Measurements from ENCODE around the gene SEMA4D.

The SEMA4D gene

GRCh38 chr9:89444925-89445765 lies 52.8 kb downstream of the SEMA4D start:
- no peak overlapping the region for H3K4me3 ChIP-seq (ENCODE audit: control insufficient read depth, low read depth, low read length)
- no peak for TF ChIP-seq CTCF (conservative IDR thresholded peaks at IDR 0.05; ENCODE audit: control insufficient read depth, insufficient read depth, low read depth, low read length)
- no peak for DNase-seq (ENCODE audit: low read depth)

GRCh38 chr9:89444274-89444673 lies 53.6 kb downstream of the SEMA4D start:
- DNase-seq (ENCODE audit: low read depth) = no peak
- H3K4me3 ChIP-seq (ENCODE audit: control insufficient read depth, low read depth, low read length) = no peak overlapping the region
- no peak for TF ChIP-seq CTCF (conservative IDR thresholded peaks at IDR 0.05; ENCODE audit: control insufficient read depth, insufficient read depth, low read depth, low read length)

DNA sequence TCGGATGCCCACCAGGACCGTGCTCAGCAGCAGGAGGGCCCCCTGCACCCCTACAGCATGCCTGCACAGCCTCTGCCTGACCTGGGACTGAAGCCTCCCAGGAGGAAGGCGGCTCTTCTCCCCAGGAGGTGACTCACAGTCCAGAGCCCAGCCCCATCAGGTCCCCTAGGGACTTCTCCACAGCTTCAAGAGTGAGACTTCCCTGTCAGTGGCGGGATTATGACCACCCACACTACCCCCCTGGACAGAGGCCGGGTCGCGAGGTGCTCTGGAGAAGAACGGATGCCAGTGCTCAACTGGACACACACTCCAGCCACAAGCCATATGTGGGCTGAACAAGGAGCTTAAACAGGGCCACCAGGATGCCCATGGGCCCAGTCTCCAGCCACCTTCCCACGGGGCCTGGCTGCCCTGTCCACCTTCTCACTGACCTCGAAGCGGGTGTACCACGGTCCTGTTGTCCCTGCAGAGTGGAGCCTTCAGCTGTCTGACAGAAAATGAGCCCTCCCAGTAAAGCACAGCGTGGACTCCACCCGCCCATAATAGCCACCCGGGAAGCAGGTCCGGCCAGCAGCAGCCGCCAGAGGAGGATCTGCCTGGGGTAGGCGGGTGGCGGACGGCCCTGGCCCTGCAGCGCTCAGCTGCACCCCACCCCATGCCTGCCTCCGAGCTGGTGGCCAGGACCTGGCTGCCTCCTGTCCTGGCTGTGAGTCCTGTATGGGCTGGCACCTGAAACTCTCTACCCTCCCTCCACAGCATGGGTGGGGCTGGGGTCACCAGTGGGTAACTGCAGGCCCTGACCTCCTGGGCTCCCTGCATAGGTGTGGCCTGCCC lies 54.7 kb downstream of the SEMA4D start:
- peak; percentile 62 for DNase-seq (ENCODE audit: low read depth)
- no peak for TF ChIP-seq CTCF (conservative IDR thresholded peaks at IDR 0.05; ENCODE audit: control insufficient read depth, insufficient read depth, low read depth, low read length)
- H3K4me3 ChIP-seq (ENCODE audit: control insufficient read depth, low read depth, low read length) = no peak overlapping the region

GRCh38 chr9:89442501-89442978 lies 55.4 kb downstream of the SEMA4D start:
- H3K4me3 ChIP-seq (ENCODE audit: control insufficient read depth, low read depth, low read length) = no peak overlapping the region
- DNase-seq (ENCODE audit: low read depth) = no peak
- TF ChIP-seq CTCF (conservative IDR thresholded peaks at IDR 0.05; ENCODE audit: control insufficient read depth, insufficient read depth, low read depth, low read length) = no peak

DNA sequence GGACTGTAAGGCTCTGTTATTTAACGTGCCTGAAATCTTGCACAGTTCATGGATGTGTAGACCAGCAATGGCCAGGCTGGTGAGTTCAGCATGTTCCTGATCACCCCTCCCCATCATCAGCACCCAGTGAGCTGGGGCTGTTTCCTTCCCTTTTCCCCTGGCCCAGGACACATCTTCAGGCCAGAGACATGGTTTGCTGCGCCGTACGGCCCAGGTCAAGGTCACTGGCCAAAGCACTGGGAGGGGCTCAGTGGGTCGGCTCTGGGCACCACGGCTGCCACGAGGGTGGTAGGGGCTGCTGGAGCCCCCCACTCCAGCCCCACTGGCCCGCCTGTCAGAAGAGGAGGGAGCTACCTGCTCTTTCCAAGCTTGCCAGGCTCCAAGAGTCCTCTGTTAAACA lies 55.9 kb downstream of the SEMA4D start:
- H3K4me3 ChIP-seq (ENCODE audit: control insufficient read depth, low read depth, low read length) = no peak overlapping the region
- TF ChIP-seq CTCF (conservative IDR thresholded peaks at IDR 0.05; ENCODE audit: control insufficient read depth, insufficient read depth, low read depth, low read length) = no peak
- DNase-seq (ENCODE audit: low read depth) = no peak

GRCh38 chr9:89441655-89441970 lies 56.3 kb downstream of the SEMA4D start:
- DNase-seq (ENCODE audit: low read depth) = no peak
- TF ChIP-seq CTCF (conservative IDR thresholded peaks at IDR 0.05; ENCODE audit: control insufficient read depth, insufficient read depth, low read depth, low read length) = no peak
- H3K4me3 ChIP-seq (ENCODE audit: control insufficient read depth, low read depth, low read length) = no peak overlapping the region

All from fibroblast of mammary gland (primary cell).